Mucosa of rectum (tissue), 2 donors: ENCODE results near the gene RALBP1.
"Not testable (repeated sequence)": the region's sequence is repeated elsewhere in the genome, so short reads cannot be mapped to it uniquely, and the experiment has no call there.

Experiments
- H3K27ac ChIP-seq, 2 donors: one replicate each; pipeline ENCODE4 v1.7.0; 2013; ENCODE audit warnings: inconsistent platforms in 2 of 2, low read depth in 2 of 2, low read length in 2 of 2
- H3K27me3 ChIP-seq, 2 donors: one replicate each; pipeline ENCODE4 v1.7.0; 2013; ENCODE audit warnings: low read length in 2 of 2; ENCODE audit not compliant: control insufficient read depth in 2 of 2, insufficient read depth in 2 of 2
- H3K36me3 ChIP-seq, 2 donors: one replicate each; pipeline ENCODE4 v1.7.0; 2013; ENCODE audit warnings: low read length in 2 of 2; ENCODE audit not compliant: control insufficient read depth in 2 of 2, insufficient read depth in 2 of 2
- H3K4me1 ChIP-seq, 2 donors: one replicate each; pipeline ENCODE4 v1.7.0; 2013; ENCODE audit warnings: low read length in 2 of 2, mild to moderate bottlenecking in 1 of 2; ENCODE audit not compliant: control insufficient read depth in 2 of 2, insufficient read depth in 2 of 2
- H3K4me3 ChIP-seq, 2 donors: one replicate each; pipeline ENCODE4 v1.7.0; 2013; ENCODE audit warnings: low read length in 2 of 2
- H3K9ac ChIP-seq, 2 donors: one replicate each; pipeline ENCODE4 v1.7.0; 2013; ENCODE audit warnings: low read length in 2 of 2, low read depth in 1 of 2, mild to moderate bottlenecking in 1 of 2
- H3K9me3 ChIP-seq, 2 donors: one replicate each; pipeline ENCODE4 v1.7.0; 2013; ENCODE audit warnings: low read length in 2 of 2; ENCODE audit not compliant: control insufficient read depth in 2 of 2
- donor health status: healthy.
- donor health status: Normal muscosa, but diverticular disease.

The RALBP1 gene

GRCh38 chr18:9476949-9477348, 1.6 kb downstream of the RALBP1 start:
- not testable (repeated sequence) for H3K36me3 ChIP-seq, H3K27ac ChIP-seq, H3K27me3 ChIP-seq, H3K9me3 ChIP-seq, H3K9ac ChIP-seq
- Histone ChIP-seq H3K4me3 (peak overlapping the region in 1 of 2 donors; percentile 83), H3K4me1 (peaks cover 2 to 16% of the 10 kb centered on the region in 2 donors)

GRCh38 chr18:9477509-9477908, 2.2 kb downstream of the RALBP1 start:
- no peak overlapping the region for H3K4me3 ChIP-seq
- no peaks in the 10 kb centered on the region for H3K9me3 ChIP-seq
- H3K4me1 ChIP-seq = peaks cover 2 to 16% of the 10 kb centered on the region in 2 donors
- no peak overlapping the region for H3K9ac ChIP-seq
- H3K36me3 ChIP-seq = peaks cover 0 to 2% of the 10 kb centered on the region in 2 donors
- H3K27ac ChIP-seq = no peak overlapping the region
- H3K27me3 ChIP-seq = no peaks in the 10 kb centered on the region

- peaks cover 0 to 2% of the 10 kb centered on the region in 2 donors for H3K36me3 ChIP-seq
- no peak overlapping the region for H3K9ac ChIP-seq
- H3K4me3 ChIP-seq = no peak overlapping the region
- no peaks in the 10 kb centered on the region for H3K27me3 ChIP-seq
- H3K9me3 ChIP-seq = no peaks in the 10 kb centered on the region
- no peak overlapping the region for H3K27ac ChIP-seq
- H3K4me1 ChIP-seq = peaks cover 2 to 16% of the 10 kb centered on the region in 2 donors
Measured at GRCh38 chr18:9478545-9478944, 3.2 kb downstream of the RALBP1 start.

GRCh38 chr18:9482790-9483189, 7.5 kb downstream of the RALBP1 start:
- no peaks in the 10 kb centered on the region for H3K9me3 ChIP-seq
- no peaks in the 10 kb centered on the region for H3K27me3 ChIP-seq
- no peak overlapping the region for H3K9ac ChIP-seq
- H3K4me1 ChIP-seq = no peaks in the 10 kb centered on the region
- no peak overlapping the region for H3K27ac ChIP-seq
- H3K4me3 ChIP-seq = no peak overlapping the region
- H3K36me3 ChIP-seq = peaks cover 0 to 2% of the 10 kb centered on the region in 2 donors

- H3K4me3 ChIP-seq = no peak overlapping the region
- no peaks in the 10 kb centered on the region for H3K27me3 ChIP-seq
- H3K9me3 ChIP-seq = no peaks in the 10 kb centered on the region
- H3K9ac ChIP-seq = no peak overlapping the region
- no peak overlapping the region for H3K27ac ChIP-seq
- H3K36me3 ChIP-seq = peaks cover 0 to 2% of the 10 kb centered on the region in 2 donors
- no peaks in the 10 kb centered on the region for H3K4me1 ChIP-seq
Measured at GRCh38 chr18:9483526-9483925, 8.2 kb downstream of the RALBP1 start.

- H3K4me1 ChIP-seq, H3K27me3 ChIP-seq, H3K36me3 ChIP-seq, H3K27ac ChIP-seq, H3K9me3 ChIP-seq, H3K4me3 ChIP-seq, H3K9ac ChIP-seq: not testable (repeated sequence)
Measured at GRCh38 chr18:9484856-9485255, 9.5 kb downstream of the RALBP1 start.

- Histone ChIP-seq H3K27ac (no peak overlapping the region), H3K9me3 (no peaks in the 10 kb centered on the region), H3K27me3 (no peaks in the 10 kb centered on the region), H3K4me3 (no peak overlapping the region), H3K4me1 (no peaks in the 10 kb centered on the region), H3K36me3 (no peaks in the 10 kb centered on the region), H3K9ac (no peak overlapping the region)
Measured at GRCh38 chr18:9488538-9488937, 13.2 kb downstream of the RALBP1 start.

GRCh38 chr18:9494778-9495331, 19.5 kb downstream of the RALBP1 start:
- H3K9me3 ChIP-seq = no peaks in the 10 kb centered on the region
- no peaks in the 10 kb centered on the region for H3K36me3 ChIP-seq
- H3K27ac ChIP-seq = no peak overlapping the region
- no peak overlapping the region for H3K9ac ChIP-seq
- H3K4me1 ChIP-seq = no peaks in the 10 kb centered on the region
- H3K27me3 ChIP-seq = no peaks in the 10 kb centered on the region
- no peak overlapping the region for H3K4me3 ChIP-seq

GRCh38 chr18:9495465-9495864, 20.2 kb downstream of the RALBP1 start:
- Histone ChIP-seq H3K9ac (no peak overlapping the region), H3K9me3 (no peaks in the 10 kb centered on the region), H3K27ac (no peak overlapping the region), H3K4me1 (no peaks in the 10 kb centered on the region), H3K4me3 (no peak overlapping the region), H3K27me3 (no peaks in the 10 kb centered on the region), H3K36me3 (peaks cover 0 to 2% of the 10 kb centered on the region in 2 donors)

- no peak overlapping the region for H3K4me3 ChIP-seq
- no peaks in the 10 kb centered on the region for H3K9me3 ChIP-seq
- no peak overlapping the region for H3K27ac ChIP-seq
- peaks cover 0 to 2% of the 10 kb centered on the region in 2 donors for H3K36me3 ChIP-seq
- no peaks in the 10 kb centered on the region for H3K27me3 ChIP-seq
- H3K9ac ChIP-seq = no peak overlapping the region
- H3K4me1 ChIP-seq = no peaks in the 10 kb centered on the region
Measured at GRCh38 chr18:9495916-9496705, 20.8 kb downstream of the RALBP1 start.
